Thoracic aorta (tissue), 2 donors: Measurements from ENCODE around the gene ATXN1. TPM values are rescaled to one million over a fixed set of nuclear protein-coding genes. Genes with fewer than 3 reads are reported as not detected.
"Not testable (repeated sequence)": the region's sequence is repeated elsewhere in the genome, so short reads cannot be mapped to it uniquely, and the experiment has no call there.

Experiments
- ATAC-seq: fragments of 150-250 bp; one replicate; pipeline ENCODE4 v1.8.0; 2017; ENCODE audit warnings: low read depth; ENCODE audit not compliant: insufficient number of reproducible peaks, low FRiP score
- DNase-seq: peaks from one replicate; pipeline ENCODE4 v3.0.0-alpha.2; 2020; ENCODE audit warnings: low spot score
- H3K27ac ChIP-seq, 2 donors: fragments of 200-600 bp; sonication (generic); 1 replicate in 1 of 2; 2 replicates in 1 of 2; pipeline ENCODE4 v1.5.1; 2016; ENCODE audit warnings: mild to moderate bottlenecking in 2 of 2, moderate library complexity in 2 of 2
- H3K27me3 ChIP-seq: fragments of 200-600 bp; sonication (generic); replicated peaks from 2 replicates; pipeline ENCODE4 v1.6.0; 2016; ENCODE audit warnings: mild to moderate bottlenecking; ENCODE audit not compliant: insufficient read depth
- H3K36me3 ChIP-seq: fragments of 200-600 bp; sonication (generic); one replicate; pipeline ENCODE4 v1.5.1; 2016
- H3K4me1 ChIP-seq, 2 donors: fragments of 200-600 bp; sonication (generic); 1 replicate in 1 of 2; 2 replicates in 1 of 2; pipeline versions ENCODE4 v1.5.1 to v1.6.0; 2016; ENCODE audit warnings: low read depth in 2 of 2, mild to moderate bottlenecking in 1 of 2; ENCODE audit not compliant: control insufficient read depth in 1 of 2
- H3K4me3 ChIP-seq: fragments of 200-600 bp; sonication (generic); 2 replicates; pipeline ENCODE4 v1.5.1; 2016; ENCODE audit warnings: mild to moderate bottlenecking
- H3K9me3 ChIP-seq: fragments of 200-600 bp; sonication (generic); 2 replicates; pipeline ENCODE4 v1.5.1; 2016
- CTCF ChIP-seq: fragments of 200-600 bp; sonication (generic); IDR thresholded peaks from one replicate; pipeline ENCODE4 v1.5.1; 2019; ENCODE audit warnings: antibody characterized with exemption
- total RNA-seq, 2 donors: library from RNA; depleted of rRNA; stranded (reverse); fragments of >200 nt; gene quantifications; one replicate each; pipeline versions ENCODE4 v1.1.0 to v1.2.3, GENCODE V29; 2016

Gene ATXN1
- total RNA-seq, 2 donors from 2014 or later = 59.8 to 62.4 TPM

- DNase-seq = no peak
- H3K27me3 ChIP-seq = no peaks in the 10 kb centered on the region
- H3K4me1 ChIP-seq = peaks cover 21 to 52% of the 10 kb centered on the region in 2 donors
- no peak overlapping the region for H3K4me3 ChIP-seq
- H3K9me3 ChIP-seq = no peaks in the 10 kb centered on the region
- no peak for ATAC-seq
- no peak for TF ChIP-seq CTCF
- H3K36me3 ChIP-seq = no peaks in the 10 kb centered on the region
- H3K27ac ChIP-seq = peak overlapping the region in 1 of 2 donors; percentile 51
These were observed 55.2 kb downstream of the ATXN1 start for GRCh38 chr6:16706029-16706428.

GRCh38 chr6:16705081-16705993 lies 55.9 kb downstream of the ATXN1 start:
- peak overlapping the region; percentile 64 for H3K4me3 ChIP-seq
- no peaks in the 10 kb centered on the region for H3K27me3 ChIP-seq
- H3K27ac ChIP-seq = peak overlapping the region; percentile 51 to 60
- TF ChIP-seq CTCF = no peak
- DNase-seq = no peak
- peaks cover 23 to 59% of the 10 kb centered on the region in 2 donors for H3K4me1 ChIP-seq
- H3K36me3 ChIP-seq = no peaks in the 10 kb centered on the region
- no peak for ATAC-seq
- H3K9me3 ChIP-seq = no peaks in the 10 kb centered on the region

GRCh38 chr6:16704401-16705045 lies 56.7 kb downstream of the ATXN1 start:
- Histone ChIP-seq H3K27ac (peak overlapping the region; percentile 51 to 60), H3K9me3 (no peaks in the 10 kb centered on the region), H3K27me3 (no peaks in the 10 kb centered on the region), H3K4me3 (peak overlapping the region; percentile 64), H3K36me3 (no peaks in the 10 kb centered on the region), H3K4me1 (peaks cover 26 to 62% of the 10 kb centered on the region in 2 donors)
- no peak for TF ChIP-seq CTCF
- DNase-seq = no peak
- ATAC-seq = no peak

GRCh38 chr6:16702627-16703378 lies 58.5 kb downstream of the ATXN1 start:
- H3K4me1 ChIP-seq = peaks cover 40 to 77% of the 10 kb centered on the region in 2 donors
- DNase-seq, H3K36me3 ChIP-seq: not testable (repeated sequence)

GRCh38 chr6:16700916-16701234 lies 60.4 kb downstream of the ATXN1 start:
- H3K27ac ChIP-seq = peak overlapping the region; percentile 29 to 55
- no peaks in the 10 kb centered on the region for H3K27me3 ChIP-seq
- H3K36me3 ChIP-seq = no peaks in the 10 kb centered on the region
- no peaks in the 10 kb centered on the region for H3K9me3 ChIP-seq
- peaks cover 37 to 77% of the 10 kb centered on the region in 2 donors for H3K4me1 ChIP-seq
- no peak for ATAC-seq
- no peak for TF ChIP-seq CTCF
- DNase-seq = no peak
- peak overlapping the region; percentile 67 for H3K4me3 ChIP-seq

More at GRCh38 chr6:16702627-16703378, 58.5 kb downstream of the ATXN1 start:
- ATAC-seq, H3K4me3 ChIP-seq, H3K27ac ChIP-seq, H3K27me3 ChIP-seq, H3K9me3 ChIP-seq: not testable (repeated sequence)
